Duodenal mucosa (tissue), 2 donors: ENCODE measurements around the gene GNB1.
"Not testable (repeated sequence)": the region's sequence is repeated elsewhere in the genome, so short reads cannot be mapped to it uniquely, and the experiment has no call there.

ENCODE experiments used
- H3K27ac ChIP-seq: one replicate; pipeline ENCODE4 v1.7.0; 2013; ENCODE audit warnings: low read depth, low read length
- H3K27me3 ChIP-seq, 2 donors: one replicate each; pipeline ENCODE4 v1.7.0; 2013; ENCODE audit warnings: low read length in 2 of 2, control low read depth in 1 of 2; ENCODE audit not compliant: insufficient read depth in 2 of 2, control insufficient read depth in 1 of 2
- H3K36me3 ChIP-seq, 2 donors: one replicate each; pipeline ENCODE4 v1.7.0; 2013; ENCODE audit warnings: low read length in 2 of 2, control low read depth in 1 of 2; ENCODE audit not compliant: insufficient read depth in 2 of 2, control insufficient read depth in 1 of 2
- H3K4me1 ChIP-seq, 2 donors: one replicate each; pipeline ENCODE4 v1.7.0; 2013; ENCODE audit warnings: low read length in 2 of 2, control low read depth in 1 of 2; ENCODE audit not compliant: insufficient read depth in 2 of 2, control insufficient read depth in 1 of 2
- H3K4me3 ChIP-seq, 2 donors: one replicate each; pipeline ENCODE4 v1.7.0; 2013; ENCODE audit warnings: low read length in 2 of 2, low read depth in 1 of 2
- H3K9ac ChIP-seq, 2 donors: one replicate each; pipeline ENCODE4 v1.7.0; 2013; ENCODE audit warnings: low read length in 2 of 2, low read depth in 1 of 2
- H3K9me3 ChIP-seq, 2 donors: one replicate each; pipeline ENCODE4 v1.7.0; 2013; ENCODE audit warnings: low read length in 2 of 2, control low read depth in 1 of 2; ENCODE audit not compliant: control insufficient read depth in 1 of 2

Gene GNB1

GRCh38 chr1:1756661-1757421 lies 134.0 kb downstream of the GNB1 start:
- peaks cover 25 to 72% of the 10 kb centered on the region in 2 donors for H3K36me3 ChIP-seq
- H3K27me3 ChIP-seq, result no peaks in the 10 kb centered on the region
- H3K4me3 ChIP-seq, result no peak overlapping the region
- no peaks in the 10 kb centered on the region for H3K9me3 ChIP-seq
- no peak overlapping the region for H3K27ac ChIP-seq
- no peak overlapping the region for H3K9ac ChIP-seq
- H3K4me1 ChIP-seq, result peaks cover 23 to 24% of the 10 kb centered on the region in 2 donors

GRCh38 chr1:1755852-1756251 lies 135.0 kb downstream of the GNB1 start:
- H3K27me3 ChIP-seq, result no peaks in the 10 kb centered on the region
- H3K9ac ChIP-seq, result no peak overlapping the region
- peaks cover 23 to 24% of the 10 kb centered on the region in 2 donors for H3K4me1 ChIP-seq
- no peak overlapping the region for H3K4me3 ChIP-seq
- H3K36me3 ChIP-seq, result peaks cover 18 to 64% of the 10 kb centered on the region in 2 donors
- no peaks in the 10 kb centered on the region for H3K9me3 ChIP-seq
- H3K27ac ChIP-seq, result no peak overlapping the region

- Histone ChIP-seq H3K36me3 (peaks cover 18 to 59% of the 10 kb centered on the region in 2 donors), H3K9me3 (no peaks in the 10 kb centered on the region), H3K27ac (no peak overlapping the region), H3K4me3 (no peak overlapping the region), H3K4me1 (peaks cover 23 to 24% of the 10 kb centered on the region in 2 donors), H3K27me3 (no peaks in the 10 kb centered on the region), H3K9ac (no peak overlapping the region)
These were observed 135.5 kb downstream of the GNB1 start for GRCh38 chr1:1755426-1755825.

GRCh38 chr1:1754051-1754815 lies 136.7 kb downstream of the GNB1 start:
- H3K9ac ChIP-seq, result no peak overlapping the region
- H3K27ac ChIP-seq, result no peak overlapping the region
- H3K4me3 ChIP-seq, result no peak overlapping the region
- H3K9me3 ChIP-seq, result no peaks in the 10 kb centered on the region
- H3K36me3 ChIP-seq, result peaks cover 14 to 48% of the 10 kb centered on the region in 2 donors
- no peaks in the 10 kb centered on the region for H3K27me3 ChIP-seq
- H3K4me1 ChIP-seq, result peaks cover 14 to 15% of the 10 kb centered on the region in 2 donors

- Histone ChIP-seq H3K4me3 (no peak overlapping the region), H3K36me3 (peaks cover 14 to 48% of the 10 kb centered on the region in 2 donors), H3K9ac (no peak overlapping the region), H3K9me3 (no peaks in the 10 kb centered on the region), H3K27me3 (no peaks in the 10 kb centered on the region), H3K4me1 (peaks cover 8 to 9% of the 10 kb centered on the region in 2 donors), H3K27ac (no peak overlapping the region)
These were observed 137.3 kb downstream of the GNB1 start for GRCh38 chr1:1753607-1754005.

GRCh38 chr1:1752636-1753606 lies 138.0 kb downstream of the GNB1 start:
- Histone ChIP-seq H3K27me3 (no peaks in the 10 kb centered on the region), H3K9me3 (no peaks in the 10 kb centered on the region), H3K27ac (no peak overlapping the region), H3K4me1 (peaks cover 1 to 2% of the 10 kb centered on the region in 2 donors), H3K4me3 (no peak overlapping the region), H3K36me3 (peaks cover 14 to 48% of the 10 kb centered on the region in 2 donors), H3K9ac (no peak overlapping the region)

- Histone ChIP-seq H3K4me3 (no peak overlapping the region), H3K4me1 (no peaks in the 10 kb centered on the region), H3K27me3 (no peaks in the 10 kb centered on the region), H3K9ac (no peak overlapping the region), H3K27ac (no peak overlapping the region), H3K9me3 (no peaks in the 10 kb centered on the region), H3K36me3 (peaks cover 14 to 43% of the 10 kb centered on the region in 2 donors)
These were observed 138.7 kb downstream of the GNB1 start for GRCh38 chr1:1752190-1752589.

GRCh38 chr1:1749941-1750340 lies 140.9 kb downstream of the GNB1 start:
- not testable (repeated sequence) for H3K27ac ChIP-seq, H3K4me1 ChIP-seq, H3K4me3 ChIP-seq, H3K27me3 ChIP-seq, H3K9me3 ChIP-seq, H3K9ac ChIP-seq
- peaks cover 7 to 25% of the 10 kb centered on the region in 2 donors for H3K36me3 ChIP-seq

GRCh38 chr1:1748686-1749321 lies 142.1 kb downstream of the GNB1 start:
- Histone ChIP-seq H3K4me3 (no peak overlapping the region), H3K27ac (no peak overlapping the region), H3K27me3 (no peaks in the 10 kb centered on the region)

More at GRCh38 chr1:1748686-1749321, 142.1 kb downstream of the GNB1 start:
- Histone ChIP-seq H3K36me3 (peaks cover 5 to 15% of the 10 kb centered on the region in 2 donors), H3K9me3 (no peaks in the 10 kb centered on the region), H3K4me1 (no peaks in the 10 kb centered on the region), H3K9ac (no peak overlapping the region)
